Measurements from ENCODE around the gene LAMA2.

GRCh38 chr6:129009851-129010250 is 126.9 kb downstream of the LAMA2 start:
- TF ChIP-seq CTCF (IDR thresholded peaks at IDR 0.05) (no peak), POLR2A (IDR thresholded peaks at IDR 0.05) (no peak)

All from testis (tissue), 2 donors.